GM13977 (cell line): Measurements from ENCODE around the gene RNASE9.

ENCODE experiments used
- DNase-seq: peaks from one replicate; pipeline ENCODE4 v3.0.0; 2012; ENCODE audit warnings: low spot score
- in situ Hi-C: fragments of 300-500 bp; cut with MboI; formaldehyde crosslinking; loops from one replicate; pipeline ENCODE4 v1.12.0; 2022; ENCODE audit warnings: low sequenced_read_pairs, low pct_unique_long_range_greater_than_20kb, mixed read lengths, inconsistent platforms; ENCODE audit not compliant: unreplicated experiment
- TF ChIP-seq, protein P1 (sequence below): IDR thresholded peaks from 2 replicates; pipeline ENCODE4 v1.5.1; 2012; ENCODE audit warnings: mild to moderate bottlenecking, control low read depth; ENCODE audit not compliant: insufficient read depth; ENCODE audit errors: extremely low read depth, missing control alignments

RNASE9 gene

DNA sequence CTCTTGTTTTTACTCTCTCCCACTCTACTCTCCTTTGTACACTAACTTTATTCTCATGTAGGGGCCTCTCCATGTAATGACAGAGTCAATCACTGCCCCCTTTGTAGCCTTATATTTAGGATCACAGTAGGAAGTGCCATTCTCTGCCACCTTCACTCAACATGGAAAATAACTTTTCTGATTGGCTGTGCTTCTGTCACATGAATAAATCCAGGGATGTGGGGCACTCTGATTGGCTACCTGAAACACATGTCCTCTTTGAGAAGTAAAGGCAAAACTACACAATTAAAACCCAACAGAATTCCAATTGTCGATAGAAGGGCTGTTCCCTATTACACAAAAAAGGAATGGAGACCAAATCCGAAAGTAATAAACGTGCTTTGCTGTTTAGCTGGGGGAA is at the start of gene RNASE9:
TSS of gene RNASE9 (minus strand) at position 87 of the 400 bp plus-strand sequence.
- in situ Hi-C loops, result no loop called here
- TF ChIP-seq, protein P1, sequence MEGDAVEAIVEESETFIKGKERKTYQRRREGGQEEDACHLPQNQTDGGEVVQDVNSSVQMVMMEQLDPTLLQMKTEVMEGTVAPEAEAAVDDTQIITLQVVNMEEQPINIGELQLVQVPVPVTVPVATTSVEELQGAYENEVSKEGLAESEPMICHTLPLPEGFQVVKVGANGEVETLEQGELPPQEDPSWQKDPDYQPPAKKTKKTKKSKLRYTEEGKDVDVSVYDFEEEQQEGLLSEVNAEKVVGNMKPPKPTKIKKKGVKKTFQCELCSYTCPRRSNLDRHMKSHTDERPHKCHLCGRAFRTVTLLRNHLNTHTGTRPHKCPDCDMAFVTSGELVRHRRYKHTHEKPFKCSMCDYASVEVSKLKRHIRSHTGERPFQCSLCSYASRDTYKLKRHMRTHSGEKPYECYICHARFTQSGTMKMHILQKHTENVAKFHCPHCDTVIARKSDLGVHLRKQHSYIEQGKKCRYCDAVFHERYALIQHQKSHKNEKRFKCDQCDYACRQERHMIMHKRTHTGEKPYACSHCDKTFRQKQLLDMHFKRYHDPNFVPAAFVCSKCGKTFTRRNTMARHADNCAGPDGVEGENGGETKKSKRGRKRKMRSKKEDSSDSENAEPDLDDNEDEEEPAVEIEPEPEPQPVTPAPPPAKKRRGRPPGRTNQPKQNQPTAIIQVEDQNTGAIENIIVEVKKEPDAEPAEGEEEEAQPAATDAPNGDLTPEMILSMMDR, result no peak
- DNase-seq, result no peak

DNA sequence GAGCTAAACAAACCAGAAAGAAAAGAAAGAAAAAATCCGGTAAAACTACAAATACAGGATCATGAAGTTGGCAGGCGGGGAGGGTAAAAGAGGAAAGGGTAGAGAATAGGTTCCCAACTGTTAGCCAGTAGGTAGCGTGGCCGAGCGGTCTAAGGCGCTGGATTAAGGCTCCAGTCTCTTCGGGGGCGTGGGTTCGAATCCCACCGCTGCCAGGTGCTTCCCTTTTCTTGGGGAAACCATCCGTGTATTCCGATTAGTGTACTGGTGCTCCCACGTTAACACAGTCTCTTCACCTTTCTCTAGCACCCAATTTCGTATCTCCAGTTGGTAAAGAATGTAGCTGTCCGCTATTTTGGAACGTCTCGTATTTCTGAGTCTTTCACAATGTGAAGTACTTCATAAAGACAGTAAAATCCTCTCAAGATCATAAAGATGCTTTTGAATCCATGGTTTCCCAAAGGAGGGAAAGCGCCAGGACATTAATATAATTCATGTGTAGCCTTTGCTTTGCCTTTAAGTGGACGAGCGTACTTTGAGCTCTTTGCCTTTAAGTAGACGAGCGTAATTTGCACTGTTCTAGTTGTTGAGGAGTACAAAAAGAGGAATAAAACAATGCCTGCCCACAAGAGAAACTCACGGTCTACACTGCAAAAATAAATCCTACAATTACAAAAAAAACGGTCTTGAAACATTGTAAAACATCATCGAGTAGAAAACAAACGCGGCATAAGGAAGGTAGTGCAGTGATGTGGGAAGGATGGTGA is 49.3 kb upstream of the RNASE9 start:
- in situ Hi-C loops, result loop anchor here (5.0 kb wide), 2 partner anchors 77 to 283 kb away; partner anchors contain the start of gene ANG
- peak; percentile 66 for DNase-seq
- TF ChIP-seq, protein P1, result no peak

DNA sequence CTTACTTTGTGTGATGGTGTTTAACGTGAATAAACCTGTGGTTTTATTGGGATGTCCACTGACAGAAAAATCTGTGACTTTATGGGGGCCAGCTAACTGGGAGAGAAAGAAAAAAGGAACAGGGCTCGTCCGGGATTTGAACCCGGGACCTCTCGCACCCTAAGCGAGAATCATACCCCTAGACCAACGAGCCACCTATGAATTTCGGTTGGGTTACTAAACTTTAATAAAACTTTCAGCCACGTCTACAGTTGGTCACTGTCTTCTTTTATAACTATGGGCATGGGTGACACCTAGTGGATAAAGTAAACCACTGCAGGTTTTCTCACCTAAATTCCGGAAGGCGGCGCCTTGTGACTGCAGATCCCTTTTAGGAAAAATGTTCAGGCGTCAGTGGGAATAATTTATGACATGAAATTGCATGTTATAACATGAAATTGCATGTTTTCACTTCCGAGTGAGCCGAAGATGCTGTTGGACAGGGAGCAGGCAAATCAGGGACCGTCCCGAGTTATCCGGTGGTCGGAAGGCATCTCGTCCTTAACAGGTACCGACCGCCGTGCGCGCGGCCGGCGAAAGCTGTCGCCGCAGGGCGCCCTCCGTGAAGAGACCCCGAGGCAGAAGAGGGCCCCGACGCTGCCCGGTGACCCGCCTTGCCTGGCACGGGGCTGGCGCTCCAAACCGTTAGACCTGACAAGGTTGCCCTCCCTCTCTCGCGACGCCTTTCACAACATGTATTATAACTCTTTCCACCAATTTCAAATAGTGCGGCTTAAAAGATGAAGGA is 48.6 kb upstream of the RNASE9 start:
- TF ChIP-seq, protein P1, result peak; percentile 91
- in situ Hi-C loops, result loop anchor here (5.0 kb wide), 2 partner anchors 78 to 282 kb away; partner anchors contain the start of gene ANG
- peak; percentile 78 for DNase-seq

DNA sequence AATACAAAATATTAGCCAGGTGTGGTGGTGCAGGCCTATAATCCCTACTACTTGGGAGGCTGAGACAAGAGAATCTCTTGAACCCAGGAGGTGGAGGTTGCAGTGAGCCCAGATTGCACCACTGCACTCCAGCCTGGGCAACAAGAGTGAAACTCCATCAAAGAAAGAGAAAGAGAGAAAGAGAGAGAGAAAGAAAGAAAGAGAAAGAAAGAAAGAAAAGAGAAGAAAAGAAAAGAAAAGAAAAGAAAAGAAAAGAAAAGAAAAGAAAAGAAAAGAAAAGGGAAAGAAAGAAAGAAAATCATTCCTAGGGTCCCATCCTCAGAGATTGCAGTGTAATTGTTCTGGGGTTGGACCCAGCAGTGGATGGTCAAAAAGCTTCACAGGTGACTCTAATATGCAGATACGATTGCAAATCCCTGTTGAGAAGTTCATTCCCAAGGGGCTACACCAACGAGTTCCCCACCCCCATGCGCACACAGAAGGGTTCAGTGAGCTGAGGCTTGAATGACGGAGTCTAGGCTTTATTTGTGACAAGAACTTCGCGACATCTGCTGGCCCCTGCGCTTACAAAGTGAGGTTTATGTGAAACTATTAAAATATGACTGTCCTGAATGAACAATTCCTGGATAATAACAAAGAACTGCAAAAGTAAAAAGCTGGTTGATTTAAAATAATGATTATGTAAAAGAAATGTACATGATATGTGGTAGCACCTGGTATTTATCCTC is 47.7 kb upstream of the RNASE9 start:
- in situ Hi-C loops, result no loop called here
- TF ChIP-seq, protein P1, result no peak

GRCh38 chr14:20607617-20608016 is 46.8 kb upstream of the RNASE9 start:
- TF ChIP-seq, protein P1, result no peak
- in situ Hi-C loops, result no loop called here
- DNase-seq, result peak; percentile 32

More for the DNA sequence above, 47.7 kb upstream of the RNASE9 start:
- DNase-seq, result no peak

DNA sequence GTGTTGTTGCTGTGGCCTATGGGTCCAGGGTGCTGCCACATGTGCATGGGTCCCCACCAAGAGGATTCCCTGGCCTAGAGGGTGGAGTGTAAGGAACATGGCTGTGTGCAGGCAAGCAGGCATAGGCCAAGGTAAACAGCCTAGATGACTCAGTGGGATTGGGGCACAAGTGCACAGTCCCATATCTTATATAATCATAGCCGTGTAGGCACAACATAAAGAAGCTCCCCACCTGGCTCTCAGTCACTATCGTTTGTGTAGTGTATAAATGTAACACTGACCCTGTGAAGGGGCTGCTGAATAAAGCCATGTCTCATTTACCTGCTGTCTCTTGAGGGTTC is 46.0 kb upstream of the RNASE9 start:
- TF ChIP-seq, protein P1, result no peak
- no peak for DNase-seq
- in situ Hi-C loops, result no loop called here
